PC-3 (cell line): ENCODE results near the gene FARS2. TPM values are rescaled to one million over a fixed set of nuclear protein-coding genes. Genes with fewer than 3 reads are reported as not detected.

Experiments
- ATAC-seq: fragments of 200-7000 bp; cut with Tn5 transposase; 2 replicates; pipeline ENCODE4 v1.9.1; 2020; ENCODE audit warnings: mild to moderate bottlenecking, moderate library complexity
- BruUV-seq: library from RNA; stranded (reverse); fragments of 400-500 nt; replicated peaks from 2 replicates; lab custom pipeline; 2021; lab: Mats Ljungman, UMichigan
- CTCF ChIA-PET: fragments of 300-600 bp; sonication (Branson Sonifier 250); formaldehyde crosslinking; loops from one replicate; lab custom pipeline; 2022; ENCODE audit warnings: antibody characterized with exemption; lab: Charles Lee
- POLR2A ChIA-PET: fragments of 300-600 bp; sonication (Branson Sonifier 250); formaldehyde crosslinking; loops from one replicate; lab custom pipeline; 2022; ENCODE audit warnings: antibody characterized with exemption; ENCODE audit not compliant: unreplicated experiment; lab: Charles Lee
- DNase-seq: peaks from one replicate; pipeline ENCODE4 v3.0.0-alpha.2; 2015
- H2AFZ ChIP-seq: fragments of 300-600 bp; sonication (generic); 2 replicates; pipeline ENCODE4 v1.6.0; 2016; ENCODE audit warnings: antibody characterized with exemption, low read length
- H3F3A ChIP-seq: fragments of 300-600 bp; sonication (generic); one replicate; pipeline ENCODE4 v1.6.0; 2017; ENCODE audit warnings: antibody characterized with exemption, low read length, control low read depth, mild to moderate bottlenecking; ENCODE audit not compliant: unreplicated experiment
- H3K27ac ChIP-seq: fragments of 300-600 bp; sonication (generic); 2 replicates; pipeline ENCODE4 v1.5.1; 2016; ENCODE audit warnings: mild to moderate bottlenecking, low read length
- H3K27me3 ChIP-seq: fragments of 300-600 bp; sonication (generic); 2 replicates; pipeline ENCODE4 v1.6.1; 2016; ENCODE audit warnings: low read length, mixed read lengths
- H3K36me3 ChIP-seq: fragments of 300-600 bp; sonication (generic); 2 replicates; pipeline ENCODE4 v1.6.1; 2016; ENCODE audit warnings: low read depth, mixed run types, low read length, mixed read lengths
- H3K4me1 ChIP-seq: fragments of 300-600 bp; sonication (generic); 2 replicates; pipeline ENCODE4 v1.5.1; 2016; ENCODE audit warnings: low read length; ENCODE audit not compliant: insufficient read depth
- H3K4me2 ChIP-seq: fragments of 300-600 bp; sonication (generic); 2 replicates; pipeline ENCODE4 v1.6.0; 2016; ENCODE audit warnings: low read length
- H3K4me3 ChIP-seq: fragments of 300-600 bp; sonication (generic); 2 replicates; pipeline ENCODE4 v1.5.1; 2016; ENCODE audit warnings: mild to moderate bottlenecking, low read length, mixed read lengths
- H3K79me2 ChIP-seq: fragments of 300-600 bp; sonication (generic); 2 replicates; pipeline ENCODE4 v1.6.1; 2017; ENCODE audit warnings: low read length, mixed read lengths
- H3K9ac ChIP-seq: fragments of 300-600 bp; sonication (generic); 2 replicates; pipeline ENCODE4 v1.6.0; 2016; ENCODE audit warnings: mild to moderate bottlenecking, low read length
- H3K9me2 ChIP-seq: fragments of 300-600 bp; sonication (generic); replicated peaks from 2 replicates; pipeline ENCODE4 v1.6.1; 2016; ENCODE audit warnings: mixed run types, low read length, mixed read lengths
- H3K9me3 ChIP-seq: fragments of 300-600 bp; sonication (generic); 2 replicates; pipeline ENCODE4 v1.6.1; 2016; ENCODE audit warnings: low read length, mixed read lengths
- H4K20me1 ChIP-seq: fragments of 300-600 bp; sonication (generic); 2 replicates; pipeline ENCODE4 v1.6.1; 2016; ENCODE audit warnings: low read length, mixed read lengths
- CTCF ChIP-seq: fragments of 300-600 bp; sonication (generic); conservative IDR thresholded peaks from 2 replicates; pipeline ENCODE4 v1.5.1; 2017; ENCODE audit warnings: antibody characterized with exemption, low read depth, mild to moderate bottlenecking, low read length
- EZH2 ChIP-seq: fragments of 300-600 bp; sonication (generic); IDR thresholded peaks from one replicate; pipeline ENCODE4 v1.6.1; 2017; ENCODE audit warnings: antibody characterized with exemption, mild to moderate bottlenecking, low read length; ENCODE audit not compliant: unreplicated experiment
- EZH2phosphoT487 ChIP-seq: fragments of 300-600 bp; sonication (generic); IDR thresholded peaks from 2 replicates; pipeline ENCODE4 v1.6.1; 2018; ENCODE audit warnings: mild to moderate bottlenecking, antibody characterized with exemption, low read length, borderline replicate concordance
- intact Hi-C: fragments of 100-400 bp; cut with micrococcal nuclease; formaldehyde crosslinking; loops from 2 replicates; pipeline ENCODE4 v1.9.0; 2023
- total RNA-seq: library from RNA; depleted of rRNA; stranded (reverse); fragments of >200 nt; gene quantifications from 2 replicates; pipeline ENCODE4 v1.2.3, GENCODE V29; 2014

FARS2 gene
- total RNA-seq, 1 experiment from 2014 or later, result 23.0 TPM

- no peak for DNase-seq
- no peaks in the 10 kb centered on the region for H3K9me2 ChIP-seq
- BruUV-seq, result no TSS peak
- H3K4me3 ChIP-seq, result no peak overlapping the region
- no peaks in the 10 kb centered on the region for H3F3A ChIP-seq
- intact Hi-C loops, result no loop called here
- POLR2A ChIA-PET, result no interaction called here
- CTCF ChIA-PET, result no interaction called here
- no peak overlapping the region for H3K4me2 ChIP-seq
- H3K27ac ChIP-seq, result no peak overlapping the region
- H2AFZ ChIP-seq, result no peak overlapping the region
- no peaks in the 10 kb centered on the region for H3K36me3 ChIP-seq
- H4K20me1 ChIP-seq, result no peaks in the 10 kb centered on the region
- no peaks in the 10 kb centered on the region for H3K4me1 ChIP-seq
- no peak for TF ChIP-seq EZH2
- TF ChIP-seq EZH2phosphoT487, result no peak
- no peak for TF ChIP-seq CTCF
- no peaks in the 10 kb centered on the region for H3K27me3 ChIP-seq
- no peak overlapping the region for H3K9ac ChIP-seq
- ATAC-seq, result no peak
- H3K9me3 ChIP-seq, result no peaks in the 10 kb centered on the region
- no peaks in the 10 kb centered on the region for H3K79me2 ChIP-seq
Measured at GRCh38 chr6:5710516-5710915, 449.2 kb downstream of the FARS2 start.

- no peak overlapping the region for H2AFZ ChIP-seq
- no peaks in the 10 kb centered on the region for H3K36me3 ChIP-seq
- DNase-seq, result no peak
- no peaks in the 10 kb centered on the region for H3K9me2 ChIP-seq
- POLR2A ChIA-PET, result no interaction called here
- ATAC-seq, result no peak
- no peaks in the 10 kb centered on the region for H3K9me3 ChIP-seq
- TF ChIP-seq EZH2 (no peak), CTCF (no peak), EZH2phosphoT487 (no peak)
- no peak overlapping the region for H3K27ac ChIP-seq
- no peaks in the 10 kb centered on the region for H3K4me1 ChIP-seq
- no peaks in the 10 kb centered on the region for H4K20me1 ChIP-seq
- CTCF ChIA-PET, result no interaction called here
- H3F3A ChIP-seq, result no peaks in the 10 kb centered on the region
- no peak overlapping the region for H3K9ac ChIP-seq
- intact Hi-C loops, result no loop called here
- no TSS peak for BruUV-seq
- no peak overlapping the region for H3K4me3 ChIP-seq
- no peaks in the 10 kb centered on the region for H3K27me3 ChIP-seq
- no peak overlapping the region for H3K4me2 ChIP-seq
- H3K79me2 ChIP-seq, result no peaks in the 10 kb centered on the region
Measured at GRCh38 chr6:5710936-5711335, 449.6 kb downstream of the FARS2 start.

GRCh38 chr6:5712349-5713215 lies 451.3 kb downstream of the FARS2 start:
- no peak overlapping the region for H3K27ac ChIP-seq
- H2AFZ ChIP-seq, result no peak overlapping the region
- BruUV-seq, result no TSS peak
- H3K4me1 ChIP-seq, result no peaks in the 10 kb centered on the region
- H3K9ac ChIP-seq, result no peak overlapping the region
- no peak overlapping the region for H3K4me3 ChIP-seq
- intact Hi-C loops, result no loop called here
- no peaks in the 10 kb centered on the region for H3K27me3 ChIP-seq
- no peaks in the 10 kb centered on the region for H3F3A ChIP-seq
- H3K79me2 ChIP-seq, result no peaks in the 10 kb centered on the region
- H4K20me1 ChIP-seq, result no peaks in the 10 kb centered on the region
- no peaks in the 10 kb centered on the region for H3K36me3 ChIP-seq
- ChIA-PET POLR2A (no interaction called here), CTCF (no interaction called here)
- no peaks in the 10 kb centered on the region for H3K9me2 ChIP-seq
- no peak overlapping the region for H3K4me2 ChIP-seq
- no peak for ATAC-seq
- no peaks in the 10 kb centered on the region for H3K9me3 ChIP-seq
- TF ChIP-seq CTCF (no peak), EZH2 (no peak), EZH2phosphoT487 (no peak)
- no peak for DNase-seq
